Peyer's patch (tissue), 4 donors: Measurements from ENCODE around the gene NAA10. TPM values are rescaled to one million over a fixed set of nuclear protein-coding genes. Genes with fewer than 3 reads are reported as not detected.

ENCODE experiments used
- DNase-seq, 3 donors: peaks; one replicate each; pipeline ENCODE4 v3.0.0-alpha.2; 2017 to 2019
- H3K27ac ChIP-seq, 4 donors: fragments of 200-600 bp; sonication (generic); one replicate each; pipeline ENCODE4 v1.5.1; 2016 to 2019
- H3K27me3 ChIP-seq, 2 donors: fragments of 200-600 bp; sonication (generic); one replicate each; pipeline ENCODE4 v1.5.1; 2019
- H3K36me3 ChIP-seq, 3 donors: fragments of 200-600 bp; sonication (generic); one replicate each; pipeline ENCODE4 v1.5.1; 2016 to 2019
- H3K4me1 ChIP-seq, 4 donors: fragments of 200-600 bp; sonication (generic); one replicate each; pipeline ENCODE4 v1.5.1; 2016 to 2019
- H3K4me3 ChIP-seq, 4 donors: fragments of 200-600 bp; sonication (generic); 1 replicate in 3 of 4; 2 replicates in 1 of 4; pipeline ENCODE4 v1.5.1; 2016 to 2019; ENCODE audit warnings: mild to moderate bottlenecking in 1 of 4
- H3K9me3 ChIP-seq, 4 donors: fragments of 200-600 bp; sonication (generic); one replicate each; pipeline ENCODE4 v1.5.1; 2016 to 2019; ENCODE audit warnings: mild to moderate bottlenecking in 1 of 4
- POLR2A ChIP-seq, 2 donors: fragments of 450-650 bp; IDR thresholded peaks; one replicate each; pipeline ENCODE4 v1.5.1; 2017; ENCODE audit warnings: antibody characterized with exemption in 2 of 2, mild to moderate bottlenecking in 2 of 2, moderate library complexity in 2 of 2
- total RNA-seq, 4 donors: library from RNA; depleted of rRNA; stranded (reverse); fragments of >200 nt; gene quantifications; one replicate each; pipeline ENCODE4 v1.1.0, GENCODE V29; 2016
- TF ChIP-seq, protein P1 (sequence below), 6 experiments: fragments of 450-650 bp in 4 of 6; fragments of 200-600 bp in 2 of 6; sonication (generic) in 1 of 6; IDR thresholded peaks; one replicate each; pipeline ENCODE4 v1.5.1; 2017 to 2019; ENCODE audit warnings: antibody characterized with exemption in 6 of 6, mild to moderate bottlenecking in 3 of 6, moderate library complexity in 1 of 6

NAA10 gene
- total RNA-seq, 4 donors from 2014 or later = 32.9 to 118 (median 54.1) TPM

DNA sequence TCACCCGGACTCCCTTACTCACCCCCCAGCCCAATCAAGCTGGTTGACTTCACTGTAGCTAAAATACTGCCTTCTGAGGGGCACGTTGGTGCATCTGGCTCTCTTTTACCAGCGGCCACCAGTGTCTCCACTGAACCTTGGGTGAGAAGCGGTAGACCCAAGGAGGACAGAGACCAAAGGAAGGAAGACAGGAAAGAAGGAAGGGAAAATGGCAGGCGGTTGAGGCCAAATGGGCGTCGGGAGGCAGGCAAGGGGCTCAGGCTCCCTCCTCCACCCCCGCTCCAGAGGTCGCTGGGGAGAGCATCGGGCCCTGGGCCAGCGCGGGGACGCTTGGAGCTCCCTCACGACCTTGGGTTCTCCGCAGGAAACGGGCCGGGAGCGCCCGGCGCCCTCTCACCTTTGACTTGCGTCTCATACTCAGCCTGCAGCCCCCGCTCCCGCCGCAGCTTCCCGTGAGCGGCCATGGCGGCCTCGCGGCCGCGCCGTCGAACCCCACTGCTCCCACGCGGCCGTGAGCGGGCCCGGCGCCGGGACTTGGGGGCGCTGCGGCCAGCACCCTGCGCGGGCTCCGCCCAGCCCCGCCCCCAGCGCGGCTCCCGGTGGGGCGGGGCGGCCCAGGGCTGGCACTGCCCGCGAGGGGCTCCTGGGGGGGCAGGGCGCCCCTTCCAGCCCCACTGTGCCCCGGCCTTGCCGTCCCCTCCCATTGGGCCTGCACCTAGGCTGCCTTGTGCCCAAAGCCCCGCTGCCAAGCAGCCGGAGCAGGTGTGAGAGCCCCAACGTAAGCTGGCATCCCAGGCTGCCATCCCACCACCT, 8.9 kb downstream of the NAA10 start, which contains the start of gene ARHGAP4:
TSS of gene ARHGAP4 (minus strand) at position 526 of the 813 bp plus-strand sequence. CDS start at position 464, 62 bp downstream.
- peaks cover 0 to 38% (median 10%) of the 10 kb centered on the region in 4 donors for H3K4me1 ChIP-seq
- no peaks in the 10 kb centered on the region for H3K9me3 ChIP-seq
- peak within 1 kb of the TSS; percentile 95 to 99 (median 97) for H3K27ac ChIP-seq
- peak within 1 kb of the TSS; percentile 61 to 67 (median 63) for H3K4me3 ChIP-seq
- TF ChIP-seq, protein P1, sequence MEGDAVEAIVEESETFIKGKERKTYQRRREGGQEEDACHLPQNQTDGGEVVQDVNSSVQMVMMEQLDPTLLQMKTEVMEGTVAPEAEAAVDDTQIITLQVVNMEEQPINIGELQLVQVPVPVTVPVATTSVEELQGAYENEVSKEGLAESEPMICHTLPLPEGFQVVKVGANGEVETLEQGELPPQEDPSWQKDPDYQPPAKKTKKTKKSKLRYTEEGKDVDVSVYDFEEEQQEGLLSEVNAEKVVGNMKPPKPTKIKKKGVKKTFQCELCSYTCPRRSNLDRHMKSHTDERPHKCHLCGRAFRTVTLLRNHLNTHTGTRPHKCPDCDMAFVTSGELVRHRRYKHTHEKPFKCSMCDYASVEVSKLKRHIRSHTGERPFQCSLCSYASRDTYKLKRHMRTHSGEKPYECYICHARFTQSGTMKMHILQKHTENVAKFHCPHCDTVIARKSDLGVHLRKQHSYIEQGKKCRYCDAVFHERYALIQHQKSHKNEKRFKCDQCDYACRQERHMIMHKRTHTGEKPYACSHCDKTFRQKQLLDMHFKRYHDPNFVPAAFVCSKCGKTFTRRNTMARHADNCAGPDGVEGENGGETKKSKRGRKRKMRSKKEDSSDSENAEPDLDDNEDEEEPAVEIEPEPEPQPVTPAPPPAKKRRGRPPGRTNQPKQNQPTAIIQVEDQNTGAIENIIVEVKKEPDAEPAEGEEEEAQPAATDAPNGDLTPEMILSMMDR (IDR thresholded peaks at IDR 0.05) = no peak
- no peak for TF ChIP-seq POLR2A (IDR thresholded peaks at IDR 0.05)
- H3K27me3 ChIP-seq = no peaks in the 10 kb centered on the region
- peak; percentile 33 to 66 (median 53) for DNase-seq
- peaks cover 0 to 9% (median 0%) of the 10 kb centered on the region in 3 donors for H3K36me3 ChIP-seq

DNA sequence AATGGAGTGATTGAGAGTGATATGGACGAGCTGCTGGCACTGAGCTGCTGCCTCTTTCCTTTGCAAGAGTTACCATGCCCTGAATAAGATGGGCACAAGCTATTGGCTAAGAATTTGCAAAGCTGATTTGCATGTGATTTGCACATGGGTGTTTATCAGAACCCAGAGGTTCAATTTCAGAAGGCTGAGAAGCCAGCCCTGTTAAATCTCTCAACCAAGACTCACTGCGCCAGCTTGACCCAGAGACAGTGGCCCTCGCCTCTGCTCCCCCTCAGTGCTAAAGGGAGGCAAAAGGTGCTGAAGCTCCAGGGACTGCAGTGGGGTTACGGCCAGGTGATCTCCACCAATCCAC, 9.5 kb downstream of the NAA10 start:
- Histone ChIP-seq H3K36me3 (peaks cover 0 to 4% (median 0%) of the 10 kb centered on the region in 3 donors), H3K27me3 (no peaks in the 10 kb centered on the region), H3K4me1 (peaks cover 0 to 38% (median 10%) of the 10 kb centered on the region in 4 donors), H3K9me3 (no peaks in the 10 kb centered on the region), H3K27ac (peak overlapping the region; percentile 95 to 99 (median 97)), H3K4me3 (peak overlapping the region; percentile 61 to 67 (median 63))
- peak in 1 of 3 donors; percentile 59 for DNase-seq
- no peak for TF ChIP-seq POLR2A (IDR thresholded peaks at IDR 0.05)
- TF ChIP-seq, protein P1 (IDR thresholded peaks at IDR 0.05) = no peak

DNA sequence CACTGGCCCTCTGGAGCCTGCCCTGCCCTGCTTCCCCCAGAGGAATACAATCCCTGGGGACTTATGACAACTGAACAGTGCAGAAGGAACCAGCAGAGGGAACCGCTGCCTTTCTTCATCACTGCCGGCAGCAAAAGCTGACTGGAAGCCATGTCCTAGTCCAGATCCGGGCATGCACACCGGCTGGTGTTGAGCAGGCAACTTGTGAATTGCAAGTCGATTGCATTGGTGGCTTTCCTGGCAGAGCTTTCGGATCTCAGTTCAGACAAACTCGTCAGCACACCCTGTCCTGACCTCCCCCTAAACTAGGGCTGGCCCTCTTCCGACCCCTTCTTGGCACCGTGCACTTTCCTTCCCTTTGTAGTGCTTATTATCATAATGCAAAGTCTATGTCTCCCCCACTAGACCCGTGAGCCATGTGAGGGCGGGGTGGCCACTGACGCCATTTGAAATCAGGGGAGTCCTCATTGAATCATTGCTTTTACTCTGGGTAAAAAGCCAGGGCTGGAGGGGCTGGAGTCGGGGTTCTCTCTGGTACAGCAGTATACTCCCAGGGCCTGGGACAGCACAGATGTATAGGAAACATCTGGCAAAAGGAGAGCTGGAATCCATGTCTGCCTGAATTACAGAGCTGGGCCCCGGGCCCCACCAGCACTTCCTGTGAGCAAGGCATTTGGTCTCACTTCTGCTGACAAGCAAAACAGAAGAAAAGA, 10.5 kb downstream of the NAA10 start:
- Histone ChIP-seq H3K4me3 (peak overlapping the region in 3 of 4 donors; percentile 63 to 67 (median 63)), H3K27ac (peak overlapping the region; percentile 45 to 99 (median 96)), H3K36me3 (no peaks in the 10 kb centered on the region), H3K4me1 (peaks cover 0 to 34% (median 10%) of the 10 kb centered on the region in 4 donors), H3K9me3 (no peaks in the 10 kb centered on the region), H3K27me3 (no peaks in the 10 kb centered on the region)
- DNase-seq = peak in 2 of 3 donors; percentile 58 to 76
- TF ChIP-seq, protein P1 (IDR thresholded peaks at IDR 0.05) = peak in 5 of 6 experiments; percentile 16 to 44 (median 33)
- TF ChIP-seq POLR2A (IDR thresholded peaks at IDR 0.05) = no peak

DNA sequence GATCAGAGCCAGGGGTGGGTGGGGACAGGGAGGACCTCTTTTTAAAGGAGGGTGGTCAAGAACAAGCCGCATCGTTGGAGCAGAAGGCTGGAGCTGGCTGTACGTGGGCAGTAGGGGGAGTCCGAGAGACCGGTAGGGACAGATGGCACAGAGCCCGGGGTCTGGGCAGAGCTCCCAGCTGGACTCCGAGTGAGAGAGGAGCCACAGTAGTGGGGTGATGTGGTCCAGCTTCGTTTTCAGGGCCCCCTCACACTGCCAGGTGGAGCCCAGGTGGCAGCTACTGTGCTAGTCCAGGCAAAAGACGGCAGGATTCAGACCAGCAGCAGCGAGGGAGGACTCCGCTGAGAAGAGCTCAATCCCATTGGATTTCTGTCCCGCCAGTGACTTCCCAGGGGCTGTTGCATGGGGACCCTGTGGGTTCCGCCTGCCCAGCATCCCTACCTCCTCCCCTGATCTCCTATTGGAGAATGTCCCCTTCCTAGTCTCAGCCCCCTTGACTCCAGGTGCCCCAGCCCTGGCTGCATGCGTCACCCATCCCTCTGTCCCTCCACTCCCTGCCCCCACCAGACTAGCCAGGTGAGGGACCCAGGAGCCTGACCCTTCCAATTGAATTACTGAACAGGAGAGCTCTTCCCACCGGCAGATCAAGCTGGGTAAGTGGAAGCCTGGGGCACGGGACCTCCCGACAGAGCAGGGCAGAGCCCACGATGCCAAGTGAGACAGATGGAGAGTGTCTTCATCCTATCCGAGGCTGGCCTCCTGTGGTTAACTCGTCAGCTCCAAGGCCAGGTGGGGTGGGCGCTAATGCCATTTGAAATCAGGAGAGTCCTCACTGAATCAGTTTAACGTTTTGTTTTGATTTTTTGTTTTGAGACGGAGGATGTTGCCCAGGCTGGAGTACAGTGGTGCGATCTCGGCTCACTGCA, 11.6 kb downstream of the NAA10 start:
- H3K9me3 ChIP-seq = no peaks in the 10 kb centered on the region
- peak in 2 of 3 donors; percentile 54 to 80 for DNase-seq
- H3K4me1 ChIP-seq = peaks cover 0 to 27% (median 10%) of the 10 kb centered on the region in 4 donors
- H3K36me3 ChIP-seq = no peaks in the 10 kb centered on the region
- no peaks in the 10 kb centered on the region for H3K27me3 ChIP-seq
- peak overlapping the region in 2 of 4 donors; percentile 95 to 96 for H3K27ac ChIP-seq
- H3K4me3 ChIP-seq = peak overlapping the region in 1 of 4 donors; percentile 63
- TF ChIP-seq, protein P1 (IDR thresholded peaks at IDR 0.05) = peak in 2 of 6 experiments; percentile 25 to 39
- no peak for TF ChIP-seq POLR2A (IDR thresholded peaks at IDR 0.05)
